ENCODE measurements around the gene HOXD1. TPM values are rescaled to one million over a fixed set of nuclear protein-coding genes. Genes with fewer than 3 reads are reported as not detected.

Gene HOXD1
- total RNA-seq, 1 experiment from 2014 or later: not detected

- TF ChIP-seq CTCF (IDR thresholded peaks at IDR 0.05; ENCODE audit: unreplicated experiment): no peak
- Mint-ChIP-seq H3K4me1 (ENCODE audit: insufficient read depth, unreplicated experiment) (no peaks in the 10 kb centered on the region), H3K27me3 (ENCODE audit: insufficient read depth, unreplicated experiment) (no peaks in the 10 kb centered on the region), H3K36me3 (ENCODE audit: insufficient read depth, unreplicated experiment) (peaks cover 5% of the 10 kb centered on the region), H3K9me3 (ENCODE audit: unreplicated experiment) (peaks cover 3% of the 10 kb centered on the region), H3K4me3 (ENCODE audit: unreplicated experiment) (no peak overlapping the region), H3K27ac (ENCODE audit: low read depth, unreplicated experiment) (no peak overlapping the region)
- no TSS peak for BruUV-seq (replicated peaks)
- DNase-seq (ENCODE audit: unreplicated experiment): no peak
- ChIA-PET CTCF (interaction anchor here (0.6 kb wide), 1 partner anchor 399 kb away, joined by 3 read pairs; no protein-coding TSS in a partner anchor), POLR2A (no interaction called here)
- intact Hi-C loops (cut with micrococcal nuclease): no loop called here
Observed at GRCh38 chr2:176158855-176159662, 29.4 kb upstream of the HOXD1 start.

DNA sequence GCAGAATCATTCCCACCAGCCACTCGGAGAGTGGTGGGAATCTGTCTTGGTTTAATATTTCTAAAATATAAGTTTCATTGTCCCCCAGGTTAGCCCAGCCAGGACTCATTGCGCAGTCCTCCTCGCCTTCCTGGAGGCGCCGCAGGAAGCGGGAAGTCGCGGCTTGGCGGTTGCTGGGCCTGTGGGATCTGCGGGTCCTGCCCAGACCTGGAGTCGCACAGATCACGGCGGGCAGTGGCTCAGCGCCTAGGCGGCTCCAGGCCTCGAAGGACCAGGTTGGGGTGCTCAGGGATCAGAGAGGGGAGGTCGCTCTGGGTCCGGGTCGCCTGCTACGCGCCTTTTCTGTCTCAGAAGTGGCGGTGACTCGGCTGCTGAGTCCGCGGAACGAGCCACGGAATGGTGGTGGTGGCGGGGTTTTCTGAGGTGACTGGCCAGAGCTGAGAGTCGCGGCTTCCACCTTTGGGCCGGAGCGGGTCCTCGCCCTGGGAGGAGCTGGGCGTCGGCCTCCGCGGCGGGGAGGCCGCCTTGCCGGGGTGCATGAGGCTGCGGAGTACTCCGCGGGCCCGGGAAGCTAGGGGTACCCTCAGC is 28.7 kb upstream of the HOXD1 start:
- H3K27ac Mint-ChIP-seq (ENCODE audit: low read depth, unreplicated experiment): no peak overlapping the region
- ChIA-PET POLR2A (interaction anchor here (0.7 kb wide), 1 partner anchor 297 kb away, joined by 3 read pairs; no protein-coding TSS in a partner anchor), CTCF (interaction anchor here (0.6 kb wide), 1 partner anchor 399 kb away, joined by 3 read pairs; no protein-coding TSS in a partner anchor)
- BruUV-seq (replicated peaks): no TSS peak
- H3K4me3 Mint-ChIP-seq (ENCODE audit: unreplicated experiment): no peak overlapping the region
- H3K27me3 Mint-ChIP-seq (ENCODE audit: insufficient read depth, unreplicated experiment): no peaks in the 10 kb centered on the region
- DNase-seq (ENCODE audit: unreplicated experiment): no peak
- intact Hi-C loops (cut with micrococcal nuclease): no loop called here
- H3K9me3 Mint-ChIP-seq (ENCODE audit: unreplicated experiment): peaks cover 8% of the 10 kb centered on the region
- no peaks in the 10 kb centered on the region for H3K4me1 Mint-ChIP-seq (ENCODE audit: insufficient read depth, unreplicated experiment)
- TF ChIP-seq CTCF (IDR thresholded peaks at IDR 0.05; ENCODE audit: unreplicated experiment): no peak
- H3K36me3 Mint-ChIP-seq (ENCODE audit: insufficient read depth, unreplicated experiment): peaks cover 5% of the 10 kb centered on the region

- H3K27ac Mint-ChIP-seq (ENCODE audit: low read depth, unreplicated experiment): no peak overlapping the region
- H3K9me3 Mint-ChIP-seq (ENCODE audit: unreplicated experiment): peaks cover 8% of the 10 kb centered on the region
- BruUV-seq (replicated peaks): no TSS peak
- peaks cover 3% of the 10 kb centered on the region for H3K36me3 Mint-ChIP-seq (ENCODE audit: insufficient read depth, unreplicated experiment)
- ChIA-PET CTCF (interaction anchor here (2.2 kb wide), 1 partner anchor 19 kb away, joined by 10 read pairs; no protein-coding TSS in a partner anchor), POLR2A (interaction anchor here (0.7 kb wide), 1 partner anchor 297 kb away, joined by 3 read pairs; no protein-coding TSS in a partner anchor)
- DNase-seq (ENCODE audit: unreplicated experiment): no peak
- H3K4me1 Mint-ChIP-seq (ENCODE audit: insufficient read depth, unreplicated experiment): no peaks in the 10 kb centered on the region
- no peak overlapping the region for H3K4me3 Mint-ChIP-seq (ENCODE audit: unreplicated experiment)
- TF ChIP-seq CTCF (IDR thresholded peaks at IDR 0.05; ENCODE audit: unreplicated experiment): no peak
- intact Hi-C loops (cut with micrococcal nuclease): no loop called here
- no peaks in the 10 kb centered on the region for H3K27me3 Mint-ChIP-seq (ENCODE audit: insufficient read depth, unreplicated experiment)
Observed at GRCh38 chr2:176160251-176160985, 28.1 kb upstream of the HOXD1 start.

Measured in MCF 10A (cell line).